ENCODE results near the gene FOXK1. TPM values are rescaled to one million over a fixed set of nuclear protein-coding genes. Genes with fewer than 3 reads are reported as not detected.
A peak's percentile ranks its signal among the peaks of the same experiment; 100 is the strongest.

FOXK1 gene
- total and polyA plus RNA-seq, 9 of the 15 experiments (the other 6 are each of a cell fraction or from before 2014, with no cell fraction given): 0.32 to 45.5 (median 8.1) TPM

GRCh38 chr7:4787541-4787940 is 105.4 kb downstream of the FOXK1 start:
- Histone ChIP-seq H3K9ac (ENCODE audit: insufficient read depth in 1 of 2, low read depth in 2 of 2, low read length in 2 of 2) (peak overlapping the region in 1 of 2 experiments; percentile 35; a peak in 1 of 4 replicates), H3K9me3 (replicated peaks; ENCODE audit: control insufficient read depth, insufficient read depth, low read depth, low read length) (no peaks in the 10 kb centered on the region), H2AFZ (ENCODE audit: low read depth, low read length) (no peak overlapping the region), H3K4me3 (no peak overlapping the region), H3K4me1 (replicated peaks in 1 of 2; ENCODE audit: control insufficient read depth in 2 of 2, insufficient read depth in 2 of 2, low read length in 2 of 2) (peaks cover 0 to 36% of the 10 kb centered on the region in 2 experiments; a peak in 2 of 5 replicates), H4K20me1 (replicated peaks; ENCODE audit: control insufficient read depth, insufficient read depth, low read length) (no peaks in the 10 kb centered on the region), H3K4me2 (ENCODE audit: insufficient read depth, low read length) (no peak overlapping the region), H3K9me1 (ENCODE audit: control insufficient read depth, insufficient read depth, low read length) (no peaks in the 10 kb centered on the region), H3K36me3 (ENCODE audit: control insufficient read depth, insufficient read depth, low read length) (peaks cover 57% of the 10 kb centered on the region; the same call in 1 of the 3 replicates), H3K27ac (ENCODE audit: extremely low read depth, low read depth, low read length) (no peak overlapping the region), H3K27me3 (ENCODE audit: control insufficient read depth in 2 of 2, insufficient read depth in 2 of 2, low read length in 2 of 2) (no peaks in the 10 kb centered on the region), H3K79me2 (ENCODE audit: control insufficient read depth, insufficient read depth, low read length) (no peaks in the 10 kb centered on the region)
- no peak for ATAC-seq
- ChIA-PET POLR2A (interaction anchor here (0.7 to 1.2 kb wide), 2 partner anchors 12 to 41 kb away, joined by 3 to 4 read pairs; partner anchors contain the start of gene AP5Z1), CTCF (ENCODE audit: low intra/inter-chr PET ratio) (no interaction called here)
- TF ChIP-seq RBM39 (optimal IDR thresholded peaks at IDR 0.05; ENCODE audit: low read depth, low read length) (no peak), RBFOX2 (IDR thresholded peaks at IDR 0.05; ENCODE audit: low read depth, low read length) (peak; percentile 24; the same call in 1 of the 2 replicates)
- DNase-seq (ENCODE audit: extremely low read depth in 1 of 4, low spot score in 3 of 4): no peak
- in situ Hi-C loops (cut with MboI): no loop called here
- 91% methylated on average over 12 of the region's 17 CpGs for WGBS (ENCODE audit: insufficient coverage, low coverage, missing lambda C conversion rate)
- intact Hi-C loops (cut with micrococcal nuclease): no loop called here
- no peak for FAIRE-seq
- no TSS peak for BruUV-seq (replicated peaks)

GRCh38 chr7:4787947-4788626 is 106.0 kb downstream of the FOXK1 start:
- Histone ChIP-seq H3K27ac (ENCODE audit: extremely low read depth, low read depth, low read length) (no peak overlapping the region), H3K79me2 (ENCODE audit: control insufficient read depth, insufficient read depth, low read length) (no peaks in the 10 kb centered on the region), H3K9me1 (ENCODE audit: control insufficient read depth, insufficient read depth, low read length) (no peaks in the 10 kb centered on the region), H3K4me3 (no peak overlapping the region), H3K27me3 (ENCODE audit: control insufficient read depth in 2 of 2, insufficient read depth in 2 of 2, low read length in 2 of 2) (no peaks in the 10 kb centered on the region), H3K9me3 (replicated peaks; ENCODE audit: control insufficient read depth, insufficient read depth, low read depth, low read length) (no peaks in the 10 kb centered on the region), H3K9ac (ENCODE audit: insufficient read depth in 1 of 2, low read depth in 2 of 2, low read length in 2 of 2) (no peak overlapping the region), H3K4me1 (replicated peaks in 1 of 2; ENCODE audit: control insufficient read depth in 2 of 2, insufficient read depth in 2 of 2, low read length in 2 of 2) (peaks cover 0 to 41% of the 10 kb centered on the region in 2 experiments; a peak in 2 of 5 replicates), H4K20me1 (replicated peaks; ENCODE audit: control insufficient read depth, insufficient read depth, low read length) (no peaks in the 10 kb centered on the region), H3K36me3 (ENCODE audit: control insufficient read depth, insufficient read depth, low read length) (peaks cover 53% of the 10 kb centered on the region; the same call in 1 of the 3 replicates), H3K4me2 (ENCODE audit: insufficient read depth, low read length) (no peak overlapping the region), H2AFZ (ENCODE audit: low read depth, low read length) (no peak overlapping the region)
- POLR2A ChIA-PET: interaction anchor here (1.2 to 1.5 kb wide), 2 partner anchors 12 to 13 kb away, joined by 4 to 10 read pairs; partner anchors contain the start of gene AP5Z1
- no TSS peak for BruUV-seq (replicated peaks)
- in situ Hi-C loops (cut with MboI) (no loop called here), intact Hi-C loops (cut with micrococcal nuclease) (no loop called here)
- FAIRE-seq (no peak), ATAC-seq (no peak), DNase-seq (ENCODE audit: extremely low read depth in 1 of 4, low spot score in 3 of 4) (no peak)
- CTCF ChIA-PET (ENCODE audit: low intra/inter-chr PET ratio): no interaction called here
- TF ChIP-seq RBFOX2 (IDR thresholded peaks at IDR 0.05; ENCODE audit: low read depth, low read length) (peak; percentile 20; the same call in 1 of the 2 replicates), FOXK2 (conservative IDR thresholded peaks at IDR 0.05 in 1 of 2, IDR thresholded peaks at IDR 0.05 in 1 of 2; ENCODE audit: low read depth in 2 of 2) (no peak), NFIC (IDR thresholded peaks at IDR 0.05) (peak; percentile 77), CTBP1 (IDR thresholded peaks at IDR 0.05; ENCODE audit: borderline replicate concordance) (no peak), ZNF830 (CRISPR knock-in tag; IDR thresholded peaks at IDR 0.05) (no peak), ARID3A (IDR thresholded peaks at IDR 0.05; ENCODE audit: borderline replicate concordance, low read depth, low read length) (no peak), NR2C1 (IDR thresholded peaks at IDR 0.05) (no peak), NR2C1 (tag; IDR thresholded peaks at IDR 0.05) (no peak), ZNF232 (CRISPR knock-in tag; IDR thresholded peaks at IDR 0.05) (no peak)
- WGBS (ENCODE audit: insufficient coverage, low coverage, missing lambda C conversion rate): 89% methylated on average over 21 of the region's 23 CpGs

Data from K562 (cell line).